WTC11 (cell line): Measurements from ENCODE around the gene GSX1. TPM values are rescaled to one million over a fixed set of nuclear protein-coding genes. Genes with fewer than 3 reads are reported as not detected.

ENCODE experiments used
- ATAC-seq: fragments of 200-7000 bp; cut with Tn5 transposase; 2 replicates; pipeline ENCODE4 v1.10.0; 2021; ENCODE audit warnings: mild to moderate bottlenecking, moderate library complexity
- CTCF ChIA-PET: fragments of 300-600 bp; sonication (Branson Sonifier 250); formaldehyde crosslinking; loops from one replicate; lab custom pipeline; 2021; ENCODE audit warnings: antibody characterized with exemption; lab: Charles Lee
- POLR2A ChIA-PET: fragments of 350-600 bp; sonication (Branson Sonifier 250); formaldehyde crosslinking; loops from one replicate; lab custom pipeline; 2021; ENCODE audit warnings: antibody characterized with exemption; lab: Charles Lee
- DNase-seq: peaks from one replicate; pipeline ENCODE4 v3.0.0; 2021; ENCODE audit warnings: low spot score
- H3K27ac Mint-ChIP-seq: 2 replicates; pipeline ENCODE4 v1.8.0; 2021; ENCODE audit warnings: mixed read lengths
- H3K27me3 Mint-ChIP-seq: 2 replicates; pipeline ENCODE4 v1.8.0; 2021; ENCODE audit warnings: low read depth, mild to moderate bottlenecking, moderate library complexity, mixed read lengths
- H3K36me3 Mint-ChIP-seq: 2 replicates; pipeline ENCODE4 v1.8.0; 2021; ENCODE audit warnings: mixed read lengths
- H3K4me1 Mint-ChIP-seq: 2 replicates; pipeline ENCODE4 v1.8.0; 2022; ENCODE audit warnings: mixed read lengths
- H3K4me3 Mint-ChIP-seq: 2 replicates; pipeline ENCODE4 v1.8.0; 2021; ENCODE audit warnings: mild to moderate bottlenecking, moderate library complexity, mixed read lengths
- H3K9me3 Mint-ChIP-seq: 2 replicates; pipeline ENCODE4 v1.8.0; 2021; ENCODE audit warnings: mixed read lengths
- CBFB ChIP-seq: sonication (generic); formaldehyde crosslinking; IDR thresholded peaks from 2 replicates; pipeline ENCODE4 v1.8.1; 2022; ENCODE audit warnings: mild to moderate bottlenecking, low read depth, missing genetic modification reagents
- CREB1 ChIP-seq: sonication (generic); formaldehyde crosslinking; IDR thresholded peaks from 2 replicates; pipeline ENCODE4 v1.8.0; 2023; ENCODE audit warnings: mild to moderate bottlenecking, missing genetic modification reagents
- EMX1 ChIP-seq: fragments of 250-450 bp; sonication (Bioruptor Pico); IDR thresholded peaks from 2 replicates; pipeline ENCODE4 v1.8.0; 2021; ENCODE audit warnings: mild to moderate bottlenecking
- GTF2I ChIP-seq: fragments of 250-450 bp; sonication (Bioruptor Pico); conservative IDR thresholded peaks from 2 replicates; pipeline ENCODE4 v1.4.0; 2021; ENCODE audit warnings: mild to moderate bottlenecking
- MXD4 ChIP-seq: fragments of 250-450 bp; sonication (Bioruptor Pico); IDR thresholded peaks from 2 replicates; pipeline ENCODE4 v1.8.0; 2021; ENCODE audit warnings: mild to moderate bottlenecking, moderate library complexity, borderline replicate concordance
- NFATC4 ChIP-seq: fragments of 250-450 bp; sonication (Bioruptor Pico); IDR thresholded peaks from 2 replicates; pipeline ENCODE4 v1.9.0; 2021; ENCODE audit warnings: mild to moderate bottlenecking
- OVOL2 ChIP-seq: fragments of 250-450 bp; sonication (Bioruptor Pico); IDR thresholded peaks from 2 replicates; pipeline ENCODE4 v1.9.0; 2021; ENCODE audit warnings: mild to moderate bottlenecking, borderline replicate concordance
- PRRX2 ChIP-seq: fragments of 250-450 bp; sonication (Bioruptor Pico); IDR thresholded peaks from 2 replicates; pipeline ENCODE4 v1.8.0; 2021; ENCODE audit warnings: mild to moderate bottlenecking
- RELA ChIP-seq: sonication (generic); formaldehyde crosslinking; IDR thresholded peaks from 2 replicates; pipeline ENCODE4 v1.8.1; 2022; ENCODE audit warnings: missing genetic modification reagents, mild to moderate bottlenecking, borderline replicate concordance
- RORB ChIP-seq: fragments of 250-450 bp; sonication (Bioruptor Pico); IDR thresholded peaks from 2 replicates; pipeline ENCODE4 v1.9.0; 2021; ENCODE audit warnings: mild to moderate bottlenecking
- SMAD3 ChIP-seq: sonication (generic); formaldehyde crosslinking; IDR thresholded peaks from 2 replicates; pipeline ENCODE4 v1.8.0; 2022; ENCODE audit warnings: missing genetic modification reagents, mild to moderate bottlenecking, borderline replicate concordance
- ZNF219 ChIP-seq: sonication (generic); formaldehyde crosslinking; IDR thresholded peaks from 2 replicates; pipeline ENCODE4 v1.8.0; 2023; ENCODE audit warnings: missing genetic modification reagents, mild to moderate bottlenecking, borderline replicate concordance
- ZNF317 ChIP-seq: sonication (generic); formaldehyde crosslinking; IDR thresholded peaks from 2 replicates; pipeline ENCODE4 v1.8.1; 2023; ENCODE audit warnings: low read depth, mild to moderate bottlenecking, moderate library complexity, missing genetic modification reagents, borderline replicate concordance
- ZNF416 ChIP-seq: fragments of 250-450 bp; sonication (Bioruptor Pico); IDR thresholded peaks from 2 replicates; pipeline ENCODE4 v1.9.0; 2021; ENCODE audit warnings: mild to moderate bottlenecking, inconsistent platforms
- ZNF423 ChIP-seq: fragments of 250-450 bp; sonication (Bioruptor Pico); IDR thresholded peaks from 2 replicates; pipeline ENCODE4 v2.1.2; 2022; ENCODE audit warnings: mild to moderate bottlenecking, moderate library complexity
- ZNF671 ChIP-seq: fragments of 250-450 bp; sonication (Bioruptor Pico); IDR thresholded peaks from 2 replicates; pipeline ENCODE4 v1.8.0; 2021; ENCODE audit warnings: mild to moderate bottlenecking
- total RNA-seq: library from RNA; stranded (reverse); gene quantifications from 3 replicates; pipeline ENCODE4 v1.2.3, GENCODE V29; 2021
- TF ChIP-seq, protein P1 (sequence below): sonication (generic); formaldehyde crosslinking; IDR thresholded peaks from 2 replicates; pipeline ENCODE4 v1.8.0; 2023; ENCODE audit warnings: missing genetic modification reagents
- TF ChIP-seq, protein P2 (sequence below): sonication (generic); formaldehyde crosslinking; IDR thresholded peaks from 2 replicates; pipeline ENCODE4 v1.8.0; 2022; ENCODE audit warnings: mild to moderate bottlenecking, missing genetic modification reagents
- TF ChIP-seq, protein P3 (sequence below): sonication (generic); formaldehyde crosslinking; IDR thresholded peaks from 2 replicates; pipeline ENCODE4 v1.8.1; 2023; ENCODE audit warnings: mild to moderate bottlenecking, missing genetic modification reagents
- TF ChIP-seq, protein P4 (sequence below): sonication (generic); formaldehyde crosslinking; IDR thresholded peaks from 2 replicates; pipeline ENCODE4 v1.8.1; 2023; ENCODE audit warnings: mild to moderate bottlenecking, missing genetic modification reagents, moderate library complexity
- TF ChIP-seq, protein P5 (sequence below): sonication (generic); formaldehyde crosslinking; IDR thresholded peaks from 2 replicates; pipeline ENCODE4 v1.8.1; 2023; ENCODE audit warnings: mild to moderate bottlenecking, missing genetic modification reagents, moderate library complexity
- TF ChIP-seq, protein P6 (sequence below): sonication (generic); formaldehyde crosslinking; IDR thresholded peaks from 2 replicates; pipeline ENCODE4 v1.8.1; 2023; ENCODE audit warnings: mild to moderate bottlenecking, moderate library complexity, missing genetic modification reagents
- TF ChIP-seq, protein P7 (sequence below): fragments of 250-450 bp; sonication (Bioruptor Pico); conservative IDR thresholded peaks from 2 replicates; pipeline ENCODE4 v1.9.0; 2021; ENCODE audit warnings: mild to moderate bottlenecking
- TF ChIP-seq, protein P8 (sequence below): sonication (generic); formaldehyde crosslinking; IDR thresholded peaks from 2 replicates; pipeline ENCODE4 v1.8.1; 2022; ENCODE audit warnings: low read depth, mild to moderate bottlenecking, moderate library complexity, missing genetic modification reagents, borderline replicate concordance
- TF ChIP-seq, protein P9 (sequence below): fragments of 250-450 bp; sonication (Bioruptor Pico); IDR thresholded peaks from 2 replicates; pipeline ENCODE4 v1.9.0; 2021; ENCODE audit warnings: mild to moderate bottlenecking

The GSX1 gene
- total RNA-seq, 1 experiment from 2014 or later: not detected

DNA sequence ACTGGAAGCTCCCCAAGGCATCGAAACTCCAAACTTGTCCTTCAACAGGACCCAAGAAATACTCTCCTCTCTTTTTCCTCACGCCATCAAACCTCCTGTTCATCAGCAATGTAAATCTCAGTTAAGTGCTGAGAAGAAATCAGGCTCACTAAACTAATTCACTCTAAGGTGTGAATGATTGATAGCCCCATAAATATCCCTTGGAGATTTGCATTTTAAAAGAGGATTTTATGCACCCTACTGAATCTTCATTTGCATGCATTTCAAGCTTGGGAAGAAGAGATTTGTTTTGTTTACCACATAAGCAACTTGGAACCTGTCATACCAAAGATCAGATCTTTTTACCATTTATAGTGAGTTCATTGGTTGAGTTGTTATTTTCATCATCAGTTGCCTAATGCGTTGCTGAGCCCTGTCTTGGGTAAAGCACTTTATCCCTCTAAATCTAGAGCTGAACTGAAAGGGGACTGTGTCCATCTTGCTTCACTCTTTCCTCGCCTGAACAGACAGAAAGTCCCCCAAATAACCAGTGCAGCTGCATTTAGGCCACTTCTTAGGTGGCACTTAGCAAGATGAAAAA is 40.2 kb upstream of the GSX1 start:
- H3K27me3 Mint-ChIP-seq: peaks cover 13% of the 10 kb centered on the region
- H3K4me3 Mint-ChIP-seq: no peak overlapping the region
- no peak overlapping the region for H3K27ac Mint-ChIP-seq

DNA sequence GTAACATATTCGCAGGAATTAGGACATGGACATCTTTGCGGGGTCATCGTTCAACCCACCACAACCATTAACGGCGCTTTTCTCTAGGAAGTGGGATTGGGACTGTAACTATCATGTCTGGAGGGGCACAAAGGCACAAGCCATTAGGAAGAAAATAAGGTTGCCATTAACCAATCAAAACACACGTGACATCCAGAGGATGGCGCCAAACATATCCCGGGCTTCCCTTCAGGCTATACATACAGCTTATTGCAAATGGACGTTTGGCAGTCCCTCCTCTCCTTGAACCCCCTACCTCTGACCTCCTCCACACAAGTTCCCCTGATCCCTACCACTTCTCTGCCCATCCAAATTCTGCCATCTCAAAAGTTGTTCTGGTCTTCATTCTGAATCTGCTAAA is 26.6 kb upstream of the GSX1 start:
- Mint-ChIP-seq H3K4me1 (no peaks in the 10 kb centered on the region), H3K9me3 (no peaks in the 10 kb centered on the region), H3K4me3 (no peak overlapping the region), H3K36me3 (no peaks in the 10 kb centered on the region), H3K27me3 (peaks cover 14% of the 10 kb centered on the region), H3K27ac (no peak overlapping the region)
- POLR2A ChIA-PET: no interaction called here
- CTCF ChIA-PET: interaction anchor here (0.7 to 3.2 kb wide), 4 partner anchors 9 to 60 kb away, joined by 3 to 26 read pairs (median 4); no protein-coding TSS in a partner anchor
- peak; percentile 34; the same call in 1 of the 2 replicates for ATAC-seq
- no peak for DNase-seq
- TF ChIP-seq ZNF423 (CRISPR knock-in tag): no peak
- TF ChIP-seq, protein P1, sequence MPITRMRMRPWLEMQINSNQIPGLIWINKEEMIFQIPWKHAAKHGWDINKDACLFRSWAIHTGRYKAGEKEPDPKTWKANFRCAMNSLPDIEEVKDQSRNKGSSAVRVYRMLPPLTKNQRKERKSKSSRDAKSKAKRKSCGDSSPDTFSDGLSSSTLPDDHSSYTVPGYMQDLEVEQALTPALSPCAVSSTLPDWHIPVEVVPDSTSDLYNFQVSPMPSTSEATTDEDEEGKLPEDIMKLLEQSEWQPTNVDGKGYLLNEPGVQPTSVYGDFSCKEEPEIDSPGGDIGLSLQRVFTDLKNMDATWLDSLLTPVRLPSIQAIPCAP (CRISPR knock-in tag): no peak
- no peak for TF ChIP-seq ZNF317
- no peak for TF ChIP-seq ZNF219
- TF ChIP-seq RELA (CRISPR knock-in tag): no peak
- no peak for TF ChIP-seq MXD4 (CRISPR knock-in tag)
- TF ChIP-seq RORB (CRISPR knock-in tag): no peak
- TF ChIP-seq, protein P2, sequence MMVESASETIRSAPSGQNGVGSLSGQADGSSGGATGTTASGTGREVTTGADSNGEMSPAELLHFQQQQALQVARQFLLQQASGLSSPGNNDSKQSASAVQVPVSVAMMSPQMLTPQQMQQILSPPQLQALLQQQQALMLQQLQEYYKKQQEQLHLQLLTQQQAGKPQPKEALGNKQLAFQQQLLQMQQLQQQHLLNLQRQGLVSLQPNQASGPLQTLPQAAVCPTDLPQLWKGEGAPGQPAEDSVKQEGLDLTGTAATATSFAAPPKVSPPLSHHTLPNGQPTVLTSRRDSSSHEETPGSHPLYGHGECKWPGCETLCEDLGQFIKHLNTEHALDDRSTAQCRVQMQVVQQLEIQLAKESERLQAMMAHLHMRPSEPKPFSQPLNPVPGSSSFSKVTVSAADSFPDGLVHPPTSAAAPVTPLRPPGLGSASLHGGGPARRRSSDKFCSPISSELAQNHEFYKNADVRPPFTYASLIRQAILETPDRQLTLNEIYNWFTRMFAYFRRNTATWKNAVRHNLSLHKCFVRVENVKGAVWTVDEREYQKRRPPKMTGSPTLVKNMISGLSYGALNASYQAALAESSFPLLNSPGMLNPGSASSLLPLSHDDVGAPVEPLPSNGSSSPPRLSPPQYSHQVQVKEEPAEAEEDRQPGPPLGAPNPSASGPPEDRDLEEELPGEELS: no peak
- no peak for TF ChIP-seq NFATC4 (CRISPR knock-in tag)
- TF ChIP-seq PRRX2 (CRISPR knock-in tag): no peak
- TF ChIP-seq CBFB (CRISPR knock-in tag): no peak

More for the DNA sequence above, 40.2 kb upstream of the GSX1 start:
- Mint-ChIP-seq H3K4me1 (peaks cover 22% of the 10 kb centered on the region), H3K9me3 (peaks cover 22% of the 10 kb centered on the region), H3K36me3 (peaks cover 17% of the 10 kb centered on the region)
- ChIA-PET POLR2A (interaction anchor here (0.6 kb wide), 1 partner anchor 125 kb away, joined by 4 read pairs; no protein-coding TSS in a partner anchor), CTCF (interaction anchor here (1.2 kb wide), 1 partner anchor 19 kb away, joined by 3 read pairs; no protein-coding TSS in a partner anchor)
- no peak for TF ChIP-seq CBFB (CRISPR knock-in tag)
- TF ChIP-seq, protein P3, sequence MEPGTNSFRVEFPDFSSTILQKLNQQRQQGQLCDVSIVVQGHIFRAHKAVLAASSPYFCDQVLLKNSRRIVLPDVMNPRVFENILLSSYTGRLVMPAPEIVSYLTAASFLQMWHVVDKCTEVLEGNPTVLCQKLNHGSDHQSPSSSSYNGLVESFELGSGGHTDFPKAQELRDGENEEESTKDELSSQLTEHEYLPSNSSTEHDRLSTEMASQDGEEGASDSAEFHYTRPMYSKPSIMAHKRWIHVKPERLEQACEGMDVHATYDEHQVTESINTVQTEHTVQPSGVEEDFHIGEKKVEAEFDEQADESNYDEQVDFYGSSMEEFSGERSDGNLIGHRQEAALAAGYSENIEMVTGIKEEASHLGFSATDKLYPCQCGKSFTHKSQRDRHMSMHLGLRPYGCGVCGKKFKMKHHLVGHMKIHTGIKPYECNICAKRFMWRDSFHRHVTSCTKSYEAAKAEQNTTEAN: no peak
- no peak for TF ChIP-seq EMX1
- TF ChIP-seq, protein P4, sequence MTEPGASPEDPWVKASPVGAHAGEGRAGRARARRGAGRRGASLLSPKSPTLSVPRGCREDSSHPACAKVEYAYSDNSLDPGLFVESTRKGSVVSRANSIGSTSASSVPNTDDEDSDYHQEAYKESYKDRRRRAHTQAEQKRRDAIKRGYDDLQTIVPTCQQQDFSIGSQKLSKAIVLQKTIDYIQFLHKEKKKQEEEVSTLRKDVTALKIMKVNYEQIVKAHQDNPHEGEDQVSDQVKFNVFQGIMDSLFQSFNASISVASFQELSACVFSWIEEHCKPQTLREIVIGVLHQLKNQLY (CRISPR knock-in tag): no peak
- TF ChIP-seq, protein P5, sequence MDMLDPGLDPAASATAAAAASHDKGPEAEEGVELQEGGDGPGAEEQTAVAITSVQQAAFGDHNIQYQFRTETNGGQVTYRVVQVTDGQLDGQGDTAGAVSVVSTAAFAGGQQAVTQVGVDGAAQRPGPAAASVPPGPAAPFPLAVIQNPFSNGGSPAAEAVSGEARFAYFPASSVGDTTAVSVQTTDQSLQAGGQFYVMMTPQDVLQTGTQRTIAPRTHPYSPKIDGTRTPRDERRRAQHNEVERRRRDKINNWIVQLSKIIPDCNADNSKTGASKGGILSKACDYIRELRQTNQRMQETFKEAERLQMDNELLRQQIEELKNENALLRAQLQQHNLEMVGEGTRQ (CRISPR knock-in tag): no peak
- no peak for TF ChIP-seq ZNF416 (CRISPR knock-in tag)
- TF ChIP-seq RORB (CRISPR knock-in tag): no peak
- TF ChIP-seq, protein P6, sequence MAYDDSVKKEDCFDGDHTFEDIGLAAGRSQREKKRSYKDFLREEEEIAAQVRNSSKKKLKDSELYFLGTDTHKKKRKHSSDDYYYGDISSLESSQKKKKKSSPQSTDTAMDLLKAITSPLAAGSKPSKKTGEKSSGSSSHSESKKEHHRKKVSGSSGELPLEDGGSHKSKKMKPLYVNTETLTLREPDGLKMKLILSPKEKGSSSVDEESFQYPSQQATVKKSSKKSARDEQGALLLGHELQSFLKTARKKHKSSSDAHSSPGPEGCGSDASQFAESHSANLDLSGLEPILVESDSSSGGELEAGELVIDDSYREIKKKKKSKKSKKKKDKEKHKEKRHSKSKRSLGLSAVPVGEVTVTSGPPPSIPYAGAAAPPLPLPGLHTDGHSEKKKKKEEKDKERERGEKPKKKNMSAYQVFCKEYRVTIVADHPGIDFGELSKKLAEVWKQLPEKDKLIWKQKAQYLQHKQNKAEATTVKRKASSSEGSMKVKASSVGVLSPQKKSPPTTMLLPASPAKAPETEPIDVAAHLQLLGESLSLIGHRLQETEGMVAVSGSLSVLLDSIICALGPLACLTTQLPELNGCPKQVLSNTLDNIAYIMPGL (CRISPR knock-in tag): no peak
- TF ChIP-seq GTF2I (CRISPR knock-in tag): no peak
- TF ChIP-seq SMAD3 (CRISPR knock-in tag): no peak
- TF ChIP-seq CREB1: no peak
- TF ChIP-seq, protein P7, sequence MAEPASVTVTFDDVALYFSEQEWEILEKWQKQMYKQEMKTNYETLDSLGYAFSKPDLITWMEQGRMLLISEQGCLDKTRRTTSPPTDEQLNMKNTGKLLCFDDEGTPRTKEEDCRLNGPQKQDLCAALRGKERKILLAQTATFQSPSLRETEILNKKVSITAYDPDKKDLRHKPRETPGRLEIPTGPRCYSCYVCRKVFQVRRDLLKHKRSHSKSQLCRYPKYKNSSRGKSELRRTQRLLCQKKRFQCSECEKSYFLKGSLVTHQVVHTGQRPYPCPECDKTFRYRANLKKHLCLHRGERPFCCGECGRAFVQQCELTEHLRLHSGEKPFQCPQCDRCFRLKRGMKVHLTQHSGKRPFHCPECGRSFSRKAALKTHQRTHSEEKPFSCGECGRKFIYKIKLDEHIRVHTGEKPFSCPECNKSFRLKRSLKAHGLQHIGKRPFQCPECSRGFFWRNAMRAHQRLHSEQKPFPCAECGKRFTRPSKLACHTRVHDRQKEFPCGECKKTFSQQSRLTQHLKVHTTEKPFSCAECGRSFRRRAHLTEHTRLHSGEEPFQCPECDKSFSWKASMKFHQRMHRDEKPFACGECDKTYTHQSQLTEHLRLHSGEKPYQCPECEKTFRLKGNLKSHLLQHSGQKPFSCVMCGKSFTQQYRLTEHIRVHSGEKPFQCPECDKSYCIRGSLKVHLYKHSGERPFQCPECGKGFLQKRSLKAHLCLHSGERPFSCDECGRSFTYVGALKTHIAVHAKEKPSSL (CRISPR knock-in tag): no peak
- TF ChIP-seq, protein P8, sequence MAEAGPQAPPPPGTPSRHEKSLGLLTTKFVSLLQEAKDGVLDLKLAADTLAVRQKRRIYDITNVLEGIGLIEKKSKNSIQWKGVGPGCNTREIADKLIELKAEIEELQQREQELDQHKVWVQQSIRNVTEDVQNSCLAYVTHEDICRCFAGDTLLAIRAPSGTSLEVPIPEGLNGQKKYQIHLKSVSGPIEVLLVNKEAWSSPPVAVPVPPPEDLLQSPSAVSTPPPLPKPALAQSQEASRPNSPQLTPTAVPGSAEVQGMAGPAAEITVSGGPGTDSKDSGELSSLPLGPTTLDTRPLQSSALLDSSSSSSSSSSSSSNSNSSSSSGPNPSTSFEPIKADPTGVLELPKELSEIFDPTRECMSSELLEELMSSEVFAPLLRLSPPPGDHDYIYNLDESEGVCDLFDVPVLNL (CRISPR knock-in tag): no peak
- no peak for TF ChIP-seq ZNF671 (CRISPR knock-in tag)
- no peak for TF ChIP-seq OVOL2 (CRISPR knock-in tag)
- TF ChIP-seq, protein P9, sequence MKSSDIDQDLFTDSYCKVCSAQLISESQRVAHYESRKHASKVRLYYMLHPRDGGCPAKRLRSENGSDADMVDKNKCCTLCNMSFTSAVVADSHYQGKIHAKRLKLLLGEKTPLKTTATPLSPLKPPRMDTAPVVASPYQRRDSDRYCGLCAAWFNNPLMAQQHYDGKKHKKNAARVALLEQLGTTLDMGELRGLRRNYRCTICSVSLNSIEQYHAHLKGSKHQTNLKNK (CRISPR knock-in tag): no peak
- DNase-seq (no peak), ATAC-seq (no peak)
